HG02610 (cell line): ENCODE results near the gene NRSN2.

Experiments
- ATAC-seq: cut with Tn5 transposase; IDR thresholded peaks from one replicate; pipeline ENCODE4 v1.9.1; 2021; ENCODE audit warnings: mild to moderate bottlenecking, moderate library complexity; ENCODE audit not compliant: unreplicated experiment

Gene NRSN2

GRCh38 chr20:396619-397431 is 49.9 kb downstream of the NRSN2 start:
- ATAC-seq = no peak

GRCh38 chr20:397432-398237 is 50.7 kb downstream of the NRSN2 start:
- ATAC-seq = no peak

GRCh38 chr20:399182-399707 is 52.3 kb downstream of the NRSN2 start:
- no peak for ATAC-seq

- ATAC-seq = no peak
Observed at GRCh38 chr20:400128-400453, 53.2 kb downstream of the NRSN2 start.

- no peak for ATAC-seq
Observed at GRCh38 chr20:400454-401275, 53.8 kb downstream of the NRSN2 start.

- no peak for ATAC-seq
Observed at GRCh38 chr20:401682-402495, 55.0 kb downstream of the NRSN2 start.

GRCh38 chr20:402496-402885 is 55.6 kb downstream of the NRSN2 start:
- no peak for ATAC-seq

- no peak for ATAC-seq
Observed at GRCh38 chr20:402898-403581, 56.1 kb downstream of the NRSN2 start.

GRCh38 chr20:403582-403957 is 56.7 kb downstream of the NRSN2 start:
- no peak for ATAC-seq

- ATAC-seq = no peak
Observed at GRCh38 chr20:404088-404487, 57.2 kb downstream of the NRSN2 start.
